ENCODE results near the gene APAF1. TPM values are rescaled to one million over a fixed set of nuclear protein-coding genes. Genes with fewer than 3 reads are reported as not detected.

The APAF1 gene
- total and polyA plus RNA-seq, 8 donors: 2.7 to 14.0 (median 5.7) TPM

DNA sequence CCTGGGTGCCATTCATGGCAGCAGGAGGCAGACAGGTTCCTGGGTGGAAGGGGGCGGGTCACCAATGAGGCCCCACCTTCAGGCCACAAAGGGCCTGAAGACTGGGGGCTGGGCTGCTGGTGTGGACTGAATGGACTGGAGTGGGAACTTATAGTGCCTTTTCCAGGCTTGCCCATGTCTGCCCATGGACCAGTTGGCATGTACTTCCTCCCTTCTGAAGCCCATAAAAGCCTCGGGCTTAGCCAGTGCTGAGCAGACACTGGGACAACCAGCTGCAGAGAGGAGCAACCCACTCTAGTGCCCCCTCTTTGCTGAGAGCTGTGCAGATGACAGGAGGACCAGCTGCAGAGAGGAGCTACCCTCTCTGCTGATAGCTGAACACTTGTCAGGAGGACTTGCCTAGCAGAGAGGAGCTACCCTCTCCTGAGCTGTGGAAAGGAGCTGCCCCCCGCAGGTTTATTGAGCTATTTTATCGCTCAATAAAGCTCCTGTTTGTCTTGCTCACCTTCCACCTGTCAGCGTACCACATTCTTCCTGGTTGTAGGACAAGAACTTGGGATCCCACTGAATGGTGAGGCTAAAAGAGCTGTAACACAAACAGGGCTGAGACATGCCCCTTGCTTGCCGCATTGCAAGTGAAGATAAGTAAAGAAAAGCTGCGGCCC, 34.0 kb downstream of the APAF1 start:
- 90 to 96% methylated on average over 7 of the region's 7 CpGs for WGBS, 2 donors

DNA sequence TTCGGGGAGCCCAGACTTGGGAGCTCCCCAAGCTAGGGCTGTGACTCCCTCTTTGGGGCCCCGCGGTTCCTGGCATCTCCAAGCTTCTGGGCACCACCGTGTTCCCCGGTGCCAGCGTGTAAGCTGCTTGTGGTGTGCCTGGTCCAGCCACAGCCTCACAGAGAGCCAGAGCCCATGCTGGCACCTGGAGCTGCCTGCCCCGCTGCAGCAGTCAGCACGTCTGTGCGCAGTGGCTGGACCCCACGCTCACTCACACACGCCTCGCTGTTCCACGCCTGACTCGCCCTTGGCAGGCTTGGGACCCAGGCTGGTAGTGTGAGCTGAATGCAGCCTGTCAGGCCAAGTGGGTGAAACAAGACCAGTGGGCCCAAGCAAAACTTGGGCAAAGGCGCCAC, 34.5 kb downstream of the APAF1 start:
- WGBS, 2 donors: 95 to 96% methylated on average over 15 of the region's 15 CpGs
- no peak for FAIRE-seq
- no peaks in the 10 kb centered on the region for H3K4me1 ChIP-seq
- intact Hi-C loops (cut with DNase I): no loop called here
- TF ChIP-seq, protein P1, sequence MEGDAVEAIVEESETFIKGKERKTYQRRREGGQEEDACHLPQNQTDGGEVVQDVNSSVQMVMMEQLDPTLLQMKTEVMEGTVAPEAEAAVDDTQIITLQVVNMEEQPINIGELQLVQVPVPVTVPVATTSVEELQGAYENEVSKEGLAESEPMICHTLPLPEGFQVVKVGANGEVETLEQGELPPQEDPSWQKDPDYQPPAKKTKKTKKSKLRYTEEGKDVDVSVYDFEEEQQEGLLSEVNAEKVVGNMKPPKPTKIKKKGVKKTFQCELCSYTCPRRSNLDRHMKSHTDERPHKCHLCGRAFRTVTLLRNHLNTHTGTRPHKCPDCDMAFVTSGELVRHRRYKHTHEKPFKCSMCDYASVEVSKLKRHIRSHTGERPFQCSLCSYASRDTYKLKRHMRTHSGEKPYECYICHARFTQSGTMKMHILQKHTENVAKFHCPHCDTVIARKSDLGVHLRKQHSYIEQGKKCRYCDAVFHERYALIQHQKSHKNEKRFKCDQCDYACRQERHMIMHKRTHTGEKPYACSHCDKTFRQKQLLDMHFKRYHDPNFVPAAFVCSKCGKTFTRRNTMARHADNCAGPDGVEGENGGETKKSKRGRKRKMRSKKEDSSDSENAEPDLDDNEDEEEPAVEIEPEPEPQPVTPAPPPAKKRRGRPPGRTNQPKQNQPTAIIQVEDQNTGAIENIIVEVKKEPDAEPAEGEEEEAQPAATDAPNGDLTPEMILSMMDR (IDR thresholded peaks at IDR 0.05): no peak
- no peak for ATAC-seq
- H3K36me3 ChIP-seq: peaks cover 0 to 42% (median 8%) of the 10 kb centered on the region in 3 donors
- no peaks in the 10 kb centered on the region for H3K27me3 ChIP-seq
- no peak overlapping the region for H3K4me3 ChIP-seq
- H3K27ac ChIP-seq: no peak overlapping the region
- H3K9me3 ChIP-seq: no peaks in the 10 kb centered on the region
- DNase-seq: peak in 1 of 6 donors; percentile 49

More for the DNA sequence above, 34.0 kb downstream of the APAF1 start:
- Histone ChIP-seq H3K27ac (no peak overlapping the region), H3K36me3 (peaks cover 0 to 41% (median 8%) of the 10 kb centered on the region in 3 donors), H3K4me3 (no peak overlapping the region), H3K4me1 (no peaks in the 10 kb centered on the region), H3K9me3 (no peaks in the 10 kb centered on the region), H3K27me3 (no peaks in the 10 kb centered on the region)
- DNase-seq (no peak), ATAC-seq (no peak), FAIRE-seq (no peak)
- intact Hi-C loops (cut with DNase I): no loop called here
- TF ChIP-seq, protein P1 (IDR thresholded peaks at IDR 0.05): no peak

DNA sequence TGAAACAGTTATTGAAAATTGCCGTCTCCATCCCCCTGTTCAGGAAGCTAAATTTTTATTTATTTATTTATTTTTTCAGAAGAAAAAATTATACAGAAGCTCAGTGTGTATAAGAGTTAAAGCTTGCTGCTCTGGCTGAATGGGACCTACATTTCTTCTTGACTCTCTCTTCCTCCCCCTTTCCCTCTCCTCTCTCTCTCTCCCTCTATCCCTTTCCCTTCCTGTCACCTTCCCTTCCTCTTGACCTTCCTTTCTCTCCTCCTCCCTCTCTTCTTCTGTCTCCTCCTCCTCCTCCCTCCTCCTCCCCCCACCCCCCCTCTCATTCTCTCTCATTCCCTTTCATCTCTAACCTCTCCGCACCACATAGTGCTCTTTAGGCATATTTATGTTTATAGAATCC, 39.1 kb downstream of the APAF1 start:
- intact Hi-C loops (cut with DNase I): no loop called here
- Histone ChIP-seq H3K36me3 (peaks cover 0 to 36% (median 8%) of the 10 kb centered on the region in 3 donors), H3K27me3 (no peaks in the 10 kb centered on the region), H3K4me1 (no peaks in the 10 kb centered on the region), H3K9me3 (no peaks in the 10 kb centered on the region), H3K4me3 (no peak overlapping the region), H3K27ac (no peak overlapping the region)
- WGBS, 2 donors: 91 to 96% methylated on average over 2 of the region's 2 CpGs
- TF ChIP-seq, protein P1 (IDR thresholded peaks at IDR 0.05): no peak
- ATAC-seq: no peak
- no peak for DNase-seq
- FAIRE-seq: no peak

DNA sequence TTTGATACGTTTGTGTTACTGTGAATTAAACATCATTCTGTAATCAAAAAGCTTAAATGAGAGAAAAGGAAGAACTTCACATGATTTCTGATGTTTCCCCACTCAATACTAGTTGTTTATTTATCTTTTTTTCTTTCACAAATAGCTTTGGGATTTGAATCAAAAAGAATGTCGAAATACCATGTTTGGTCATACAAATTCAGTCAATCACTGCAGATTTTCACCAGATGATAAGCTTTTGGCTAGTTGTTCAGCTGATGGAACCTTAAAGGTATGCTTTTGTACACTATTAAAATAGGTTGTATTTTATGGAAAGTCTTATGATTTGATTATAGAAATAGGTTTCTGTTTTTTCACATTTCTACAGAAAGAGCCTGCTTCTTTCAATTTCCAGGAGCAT, 41.5 kb downstream of the APAF1 start:
- 60 to 65% methylated on average over 2 of the region's 2 CpGs for WGBS, 2 donors
- H3K4me3 ChIP-seq: no peak overlapping the region
- no peaks in the 10 kb centered on the region for H3K27me3 ChIP-seq
- DNase-seq (no peak), ATAC-seq (no peak), FAIRE-seq (no peak)
- intact Hi-C loops (cut with DNase I): no loop called here
- peaks cover 0 to 21% (median 8%) of the 10 kb centered on the region in 3 donors for H3K36me3 ChIP-seq
- H3K27ac ChIP-seq: no peak overlapping the region
- no peaks in the 10 kb centered on the region for H3K9me3 ChIP-seq
- H3K4me1 ChIP-seq: peaks cover 0 to 1% (median 0%) of the 10 kb centered on the region in 3 donors
- TF ChIP-seq, protein P1 (IDR thresholded peaks at IDR 0.05): no peak

DNA sequence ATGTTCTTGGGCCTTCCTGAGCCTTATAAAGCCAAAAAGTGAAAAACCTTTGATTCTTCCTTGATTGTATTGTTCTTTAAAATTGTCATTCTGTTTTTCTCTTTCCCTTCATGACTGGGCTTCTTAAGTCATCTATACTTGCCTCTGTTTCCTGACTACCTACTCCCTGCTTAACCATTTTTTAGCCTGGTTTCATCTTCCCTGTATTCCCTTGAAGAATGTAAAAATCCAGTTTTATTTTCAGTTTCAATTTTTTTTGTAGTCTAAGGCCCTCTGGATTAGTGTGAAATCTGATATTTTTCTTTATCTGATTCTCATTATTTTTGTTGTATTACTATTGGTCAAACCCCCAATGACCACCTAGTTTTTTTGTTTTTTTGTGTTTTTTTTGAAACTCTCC, 46.3 kb downstream of the APAF1 start:
- no peaks in the 10 kb centered on the region for H3K27me3 ChIP-seq
- TF ChIP-seq, protein P1 (IDR thresholded peaks at IDR 0.05): no peak
- H3K4me1 ChIP-seq: peaks cover 0 to 3% (median 0%) of the 10 kb centered on the region in 3 donors
- H3K9me3 ChIP-seq: no peaks in the 10 kb centered on the region
- no peak overlapping the region for H3K4me3 ChIP-seq
- ATAC-seq: no peak
- intact Hi-C loops (cut with DNase I): loop anchor here in 1 of 3 donors (10.0 kb wide), 1 partner anchor 313 kb away; no protein-coding TSS in a partner anchor
- DNase-seq: no peak
- no peak for FAIRE-seq
- H3K36me3 ChIP-seq: no peaks in the 10 kb centered on the region
- H3K27ac ChIP-seq: no peak overlapping the region
